ENCODE measurements around the gene TIGD3. TPM values are rescaled to one million over a fixed set of nuclear protein-coding genes. Genes with fewer than 3 reads are reported as not detected.
A peak's percentile ranks its signal among the peaks of the same experiment; 100 is the strongest.

TIGD3 gene
- total RNA-seq, 4 donors from 2014 or later, result 0.34 TPM; not detected in 3

- Histone ChIP-seq H3K4me1 (peaks cover 78 to 100% of the 10 kb centered on the region in 2 donors), H3K4me3 (replicated peaks in 1 of 3) (no peak overlapping the region), H3K27me3 (no peaks in the 10 kb centered on the region), H3K36me3 (no peaks in the 10 kb centered on the region), H3K27ac (peak overlapping the region; percentile 84 to 99 (median 96)), H3K9me3 (no peaks in the 10 kb centered on the region)
- intact Hi-C loops (cut with DNase I), result no loop called here
- WGBS, 2 donors, result 55 to 60% methylated on average over 5 of the region's 5 CpGs
- DNase-seq, result no peak
- TF ChIP-seq CTCF (IDR thresholded peaks at IDR 0.05) (no peak), POLR2A (IDR thresholded peaks at IDR 0.05) (no peak)
These were observed 45.5 kb upstream of the TIGD3 start for GRCh38 chr11:65309006-65309405.

DNA sequence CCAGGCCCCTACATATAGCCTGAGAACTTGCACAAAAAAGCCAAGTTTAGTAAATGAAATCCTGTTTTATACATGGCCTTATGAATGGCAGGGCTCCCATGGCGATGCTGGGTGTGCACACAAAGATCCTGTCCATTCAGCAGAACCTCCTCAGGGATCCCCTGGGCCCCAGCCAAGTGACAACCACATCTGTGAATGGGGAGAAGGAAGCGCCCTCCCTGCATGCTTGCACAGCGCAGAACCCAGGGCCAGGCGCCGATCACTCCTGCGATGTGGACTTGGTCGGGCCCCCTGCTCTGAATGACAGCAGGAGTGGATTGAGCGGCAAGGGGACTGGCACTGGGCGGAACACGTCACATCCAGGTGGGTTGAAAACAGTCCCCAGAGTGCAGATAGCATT lies 44.3 kb upstream of the TIGD3 start:
- TF ChIP-seq CTCF (IDR thresholded peaks at IDR 0.05), result no peak
- TF ChIP-seq POLR2A (IDR thresholded peaks at IDR 0.05), result no peak
- Histone ChIP-seq H3K4me1 (peaks cover 68 to 90% of the 10 kb centered on the region in 2 donors), H3K27ac (peak overlapping the region; percentile 68 to 99 (median 96)), H3K4me3 (replicated peaks in 1 of 3) (no peak overlapping the region), H3K9me3 (no peaks in the 10 kb centered on the region), H3K27me3 (no peaks in the 10 kb centered on the region), H3K36me3 (no peaks in the 10 kb centered on the region)
- WGBS, 2 donors, result 53% methylated on average over 8 to 9 of the region's 10 CpGs
- intact Hi-C loops (cut with DNase I), result no loop called here
- DNase-seq, result peak; percentile 61 to 70

DNA sequence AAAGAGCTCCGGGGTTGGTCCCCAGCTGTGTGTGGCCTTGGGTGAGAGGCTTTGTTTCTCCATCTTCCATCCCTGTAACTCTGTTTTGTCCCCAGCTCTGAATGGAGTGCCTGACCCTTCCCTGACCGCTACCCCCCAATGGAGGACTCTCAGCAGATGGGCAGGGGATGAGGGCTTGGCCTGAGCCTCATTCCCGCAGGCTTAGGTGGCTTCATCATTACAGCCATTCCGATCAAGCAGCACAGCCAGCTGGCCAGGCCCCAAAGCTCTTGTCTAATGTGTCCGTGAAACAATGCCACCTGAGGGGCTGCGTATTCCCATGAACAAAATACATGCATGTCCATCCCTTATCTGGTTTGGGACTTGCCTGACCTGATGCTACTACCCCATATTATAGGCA lies 43.8 kb upstream of the TIGD3 start:
- 29 to 39% methylated on average over 2 to 5 of the region's 6 CpGs for WGBS, 2 donors
- H3K36me3 ChIP-seq, result no peaks in the 10 kb centered on the region
- peaks cover 63 to 86% of the 10 kb centered on the region in 2 donors for H3K4me1 ChIP-seq
- H3K27me3 ChIP-seq, result no peaks in the 10 kb centered on the region
- peak; percentile 81 to 87 for DNase-seq
- peak overlapping the region; percentile 68 to 99 (median 96) for H3K27ac ChIP-seq
- no peaks in the 10 kb centered on the region for H3K9me3 ChIP-seq
- TF ChIP-seq POLR2A (IDR thresholded peaks at IDR 0.05) (no peak), CTCF (IDR thresholded peaks at IDR 0.05) (no peak)
- no peak overlapping the region for H3K4me3 ChIP-seq (replicated peaks in 1 of 3)
- intact Hi-C loops (cut with DNase I), result no loop called here

- Histone ChIP-seq H3K27me3 (no peaks in the 10 kb centered on the region), H3K36me3 (no peaks in the 10 kb centered on the region), H3K27ac (peak overlapping the region; percentile 68 to 99 (median 96)), H3K4me1 (peaks cover 64 to 86% of the 10 kb centered on the region in 2 donors), H3K9me3 (no peaks in the 10 kb centered on the region), H3K4me3 (replicated peaks in 1 of 3) (no peak overlapping the region)
- TF ChIP-seq POLR2A (IDR thresholded peaks at IDR 0.05), result no peak
- TF ChIP-seq CTCF (IDR thresholded peaks at IDR 0.05), result no peak
- 64 to 81% methylated on average over 5 of the region's 5 CpGs for WGBS, 2 donors
- DNase-seq, result peak; percentile 72 to 75
- intact Hi-C loops (cut with DNase I), result no loop called here
These were observed 43.3 kb upstream of the TIGD3 start for GRCh38 chr11:65311170-65311678.

DNA sequence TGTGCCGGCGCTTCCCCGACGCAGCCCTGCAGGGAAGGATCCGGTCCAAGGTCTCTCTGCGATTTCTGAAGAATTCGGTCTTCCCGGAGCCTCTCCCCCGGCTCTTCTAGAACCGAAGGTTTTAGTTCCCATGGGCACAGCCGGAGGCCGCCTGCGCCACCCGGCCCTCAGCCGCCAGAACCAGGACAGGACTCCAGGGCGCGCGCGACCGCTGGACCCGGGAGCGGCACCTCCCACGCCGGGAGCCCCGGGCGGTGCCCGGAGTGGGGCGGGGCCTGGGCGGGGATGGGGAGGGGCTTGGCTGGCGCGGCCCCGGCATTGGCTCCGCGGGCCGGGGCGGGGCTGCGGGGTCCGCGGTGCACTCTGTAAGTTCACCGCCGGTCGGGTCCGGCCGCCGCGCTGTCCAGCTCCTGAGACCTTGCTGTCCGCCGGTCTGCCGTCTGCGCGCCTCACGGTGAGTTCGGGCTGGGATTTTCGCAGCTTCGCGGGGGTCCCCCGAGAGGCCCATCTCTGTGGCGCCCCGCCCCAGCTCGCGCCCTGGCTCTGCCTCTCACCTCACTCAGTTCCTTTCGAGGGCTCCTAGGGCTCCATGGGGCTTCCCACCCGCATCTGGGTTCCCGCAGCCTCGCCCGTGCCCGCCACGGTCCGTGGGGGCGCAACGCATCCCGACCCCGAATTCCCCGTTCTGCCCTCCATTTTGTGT lies 39.9 kb upstream of the TIGD3 start, which contains the start of gene CDC42EP2:
Gene CDC42EP2, plus strand, starts transcription at position 366 of the 703 bp plus-strand sequence. CDS start 6,033 bp downstream, outside the sequence.
- Histone ChIP-seq H3K27me3 (no peaks in the 10 kb centered on the region), H3K27ac (peak within 1 kb of the TSS; percentile 79 to 91 (median 82)), H3K4me1 (peaks cover 45 to 73% of the 10 kb centered on the region in 2 donors), H3K36me3 (no peaks in the 10 kb centered on the region), H3K9me3 (no peaks in the 10 kb centered on the region), H3K4me3 (replicated peaks in 1 of 3) (peak within 1 kb of the TSS; percentile 67 to 89 (median 88))
- WGBS, 2 donors, result 0 to 1% methylated on average over 25 to 32 of the region's 74 CpGs
- TF ChIP-seq POLR2A (IDR thresholded peaks at IDR 0.05) (peak; percentile 87 to 96), CTCF (IDR thresholded peaks at IDR 0.05) (no peak)
- DNase-seq, result peak; percentile 92 to 93
- intact Hi-C loops (cut with DNase I), result no loop called here

Measured in thyroid gland (tissue), 4 donors.